ENCODE measurements around the gene DCAF7. TPM values are rescaled to one million over a fixed set of nuclear protein-coding genes. Genes with fewer than 3 reads are reported as not detected.

DCAF7 gene
- total RNA-seq, 1 experiment from 2014 or later, result 60.4 TPM

DNA sequence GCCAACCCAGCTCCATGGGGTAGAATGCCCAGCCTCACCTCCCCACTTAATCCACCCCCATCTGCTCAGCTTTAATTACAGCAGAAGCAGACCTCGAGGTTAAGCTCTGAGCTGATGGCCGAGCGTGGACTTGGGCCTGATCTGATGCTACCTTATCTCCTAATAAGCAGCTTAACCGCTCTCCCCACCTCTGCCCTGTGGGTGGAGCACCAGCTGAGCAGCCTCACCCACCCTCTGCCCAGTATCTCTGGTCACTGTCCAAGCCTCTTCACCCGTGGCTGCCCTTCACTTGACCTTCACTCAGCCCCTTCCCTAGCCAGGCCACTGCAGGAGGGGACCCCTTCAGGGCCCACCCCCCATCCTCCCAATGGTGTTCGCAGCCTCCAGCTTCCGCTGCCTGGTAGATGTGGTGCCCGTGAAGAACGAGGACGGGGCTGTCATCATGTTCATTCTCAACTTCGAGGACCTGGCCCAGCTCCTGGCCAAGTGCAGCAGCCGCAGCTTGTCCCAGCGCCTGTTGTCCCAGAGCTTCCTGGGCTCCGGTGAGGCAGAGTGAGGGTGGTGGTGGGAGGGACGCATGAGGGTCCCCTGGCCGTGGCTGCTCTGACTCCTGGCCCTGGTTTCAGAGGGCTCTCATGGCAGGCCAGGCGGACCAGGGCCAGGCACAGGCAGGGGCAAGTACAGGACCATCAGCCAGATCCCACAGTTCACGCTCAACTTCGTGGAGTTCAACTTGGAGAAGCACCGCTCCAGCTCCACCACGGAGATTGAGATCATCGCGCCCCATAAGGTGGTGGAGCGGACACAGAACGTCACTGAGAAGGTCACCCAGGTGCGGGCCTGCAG lies 20.3 kb upstream of the DCAF7 start:
- intact Hi-C loops (cut with micrococcal nuclease; ENCODE audit: unreplicated experiment), result no loop called here
- H3K4me3 ChIP-seq (ENCODE audit: low read depth in 2 of 2, low read length in 2 of 2), result no peak overlapping the region
- no peaks in the 10 kb centered on the region for H3K4me1 ChIP-seq (ENCODE audit: control insufficient read depth, insufficient read depth, low read length)
- ChIA-PET CTCF (no interaction called here), POLR2A (no interaction called here)
- DNase-seq (ENCODE audit: low read depth, low spot score) (no peak), ATAC-seq (no peak)
- no peak overlapping the region for H3K27ac ChIP-seq (ENCODE audit: low read length)
- H3K36me3 ChIP-seq (ENCODE audit: control insufficient read depth, insufficient read depth, low read length), result no peaks in the 10 kb centered on the region
- TF ChIP-seq, protein P1, sequence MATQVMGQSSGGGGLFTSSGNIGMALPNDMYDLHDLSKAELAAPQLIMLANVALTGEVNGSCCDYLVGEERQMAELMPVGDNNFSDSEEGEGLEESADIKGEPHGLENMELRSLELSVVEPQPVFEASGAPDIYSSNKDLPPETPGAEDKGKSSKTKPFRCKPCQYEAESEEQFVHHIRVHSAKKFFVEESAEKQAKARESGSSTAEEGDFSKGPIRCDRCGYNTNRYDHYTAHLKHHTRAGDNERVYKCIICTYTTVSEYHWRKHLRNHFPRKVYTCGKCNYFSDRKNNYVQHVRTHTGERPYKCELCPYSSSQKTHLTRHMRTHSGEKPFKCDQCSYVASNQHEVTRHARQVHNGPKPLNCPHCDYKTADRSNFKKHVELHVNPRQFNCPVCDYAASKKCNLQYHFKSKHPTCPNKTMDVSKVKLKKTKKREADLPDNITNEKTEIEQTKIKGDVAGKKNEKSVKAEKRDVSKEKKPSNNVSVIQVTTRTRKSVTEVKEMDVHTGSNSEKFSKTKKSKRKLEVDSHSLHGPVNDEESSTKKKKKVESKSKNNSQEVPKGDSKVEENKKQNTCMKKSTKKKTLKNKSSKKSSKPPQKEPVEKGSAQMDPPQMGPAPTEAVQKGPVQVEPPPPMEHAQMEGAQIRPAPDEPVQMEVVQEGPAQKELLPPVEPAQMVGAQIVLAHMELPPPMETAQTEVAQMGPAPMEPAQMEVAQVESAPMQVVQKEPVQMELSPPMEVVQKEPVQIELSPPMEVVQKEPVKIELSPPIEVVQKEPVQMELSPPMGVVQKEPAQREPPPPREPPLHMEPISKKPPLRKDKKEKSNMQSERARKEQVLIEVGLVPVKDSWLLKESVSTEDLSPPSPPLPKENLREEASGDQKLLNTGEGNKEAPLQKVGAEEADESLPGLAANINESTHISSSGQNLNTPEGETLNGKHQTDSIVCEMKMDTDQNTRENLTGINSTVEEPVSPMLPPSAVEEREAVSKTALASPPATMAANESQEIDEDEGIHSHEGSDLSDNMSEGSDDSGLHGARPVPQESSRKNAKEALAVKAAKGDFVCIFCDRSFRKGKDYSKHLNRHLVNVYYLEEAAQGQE (IDR thresholded peaks at IDR 0.05; ENCODE audit: insufficient read depth in 1 of 2, low read depth in 2 of 2, low read length in 1 of 2), result no peak
- in situ Hi-C loops (cut with HindIII; ENCODE audit: low pct_unique_long_range_greater_than_20kb, low sequenced_read_pairs), result no loop called here
- no TSS peak for BruUV-seq (replicated peaks)
- no peaks in the 10 kb centered on the region for H3K27me3 ChIP-seq (ENCODE audit: control insufficient read depth, insufficient read depth, low read length)
- no peaks in the 10 kb centered on the region for H3K9me3 ChIP-seq (ENCODE audit: control insufficient read depth, insufficient read depth, low read depth, low read length)

DNA sequence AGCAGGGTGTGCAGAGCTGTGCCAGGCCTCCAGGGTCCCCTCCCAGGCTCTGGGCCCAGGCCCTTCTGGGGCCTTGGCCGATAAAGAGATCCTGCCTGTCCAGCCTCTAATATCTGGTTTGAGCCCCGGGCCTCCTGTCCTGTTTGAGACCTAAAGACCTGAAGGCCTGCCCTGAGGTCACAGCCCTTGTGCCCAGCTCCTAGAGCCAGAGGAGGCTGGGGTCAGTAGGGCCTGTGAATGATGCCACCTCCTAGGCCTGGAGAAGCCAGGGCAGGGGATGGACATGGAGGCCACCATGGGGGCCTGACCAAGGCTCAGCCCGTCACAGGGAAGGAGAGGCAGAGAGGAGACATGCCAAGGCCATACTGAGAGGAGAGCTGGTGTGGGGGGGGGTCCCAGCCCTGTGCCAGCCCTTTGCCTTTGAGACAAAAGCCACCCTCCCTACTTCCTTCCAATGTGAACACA lies 19.7 kb upstream of the DCAF7 start:
- in situ Hi-C loops (cut with HindIII; ENCODE audit: low pct_unique_long_range_greater_than_20kb, low sequenced_read_pairs), result no loop called here
- BruUV-seq (replicated peaks), result no TSS peak
- Histone ChIP-seq H3K4me1 (ENCODE audit: control insufficient read depth, insufficient read depth, low read length) (no peaks in the 10 kb centered on the region), H3K4me3 (ENCODE audit: low read depth in 2 of 2, low read length in 2 of 2) (no peak overlapping the region), H3K9me3 (ENCODE audit: control insufficient read depth, insufficient read depth, low read depth, low read length) (no peaks in the 10 kb centered on the region), H3K27me3 (ENCODE audit: control insufficient read depth, insufficient read depth, low read length) (no peaks in the 10 kb centered on the region), H3K36me3 (ENCODE audit: control insufficient read depth, insufficient read depth, low read length) (no peaks in the 10 kb centered on the region), H3K27ac (ENCODE audit: low read length) (no peak overlapping the region)
- TF ChIP-seq POLR2AphosphoS5 (IDR thresholded peaks at IDR 0.05; ENCODE audit: low read depth, low read length), result no peak
- no peak for TF ChIP-seq TCF7L2 (IDR thresholded peaks at IDR 0.05; ENCODE audit: low read depth, low read length)
- TF ChIP-seq SIN3A (IDR thresholded peaks at IDR 0.05; ENCODE audit: borderline replicate concordance, insufficient read depth, low read depth, low read length), result no peak
- TF ChIP-seq, protein P1 (IDR thresholded peaks at IDR 0.05; ENCODE audit: insufficient read depth in 1 of 2, low read depth in 2 of 2, low read length in 1 of 2), result no peak
- no peak for TF ChIP-seq CTCF (IDR thresholded peaks at IDR 0.05)
- intact Hi-C loops (cut with micrococcal nuclease; ENCODE audit: unreplicated experiment), result no loop called here
- ChIA-PET POLR2A (no interaction called here), CTCF (no interaction called here)
- DNase-seq (ENCODE audit: low read depth, low spot score) (no peak), ATAC-seq (no peak)
